HCT116 (cell line): ENCODE results near the gene SNTG2. TPM values are rescaled to one million over a fixed set of nuclear protein-coding genes. Genes with fewer than 3 reads are reported as not detected.

Experiments
- ATAC-seq: fragments of 200-7000 bp; cut with Tn5 transposase; 2 replicates; pipeline ENCODE4 v1.9.1; 2020; ENCODE audit warnings: mild to moderate bottlenecking, moderate library complexity
- BruUV-seq: library from RNA; stranded (reverse); fragments of 400-500 nt; replicated peaks from 2 replicates; lab custom pipeline; 2021; lab: Mats Ljungman, UMichigan
- CTCF ChIA-PET: fragments of 300-600 bp; sonication (Branson Sonifier 250); formaldehyde crosslinking; loops from one replicate; lab custom pipeline; 2021; ENCODE audit warnings: antibody characterized with exemption; lab: Charles Lee
- POLR2A ChIA-PET: fragments of 300-600, 350-600 bp; sonication (Branson Sonifier 250); formaldehyde crosslinking; loops from one replicate; lab custom pipeline; 2021; ENCODE audit warnings: antibody characterized with exemption; lab: Charles Lee
- RAD21 ChIA-PET, 2 experiments: fragments of 300-600 bp; sonication (Branson Sonifier 250); formaldehyde crosslinking; loops; one replicate each; lab custom pipeline; 2023; ENCODE audit warnings: low total read pairs in 2 of 2; ENCODE audit not compliant: uncharacterized antibody in 2 of 2, unreplicated experiment in 2 of 2, low non-redundant PET in 1 of 2; lab: Charles Lee
- DNase-seq: peaks from one replicate; pipeline ENCODE4 v3.0.0-alpha.2; 2010; ENCODE audit warnings: low read depth, low spot score
- H2AFZ ChIP-seq: fragments of 200-600 bp; shearing (Covaris generic), sonication (generic); 2 replicates; pipeline ENCODE4 v1.6.1; 2017; ENCODE audit warnings: low read depth, mixed run types, mixed read lengths, antibody characterized with exemption, low read length; ENCODE audit not compliant: poor library complexity, severe bottlenecking
- H3K27ac ChIP-seq: 2 replicates; pipeline ENCODE4 v1.5.1; 2012; ENCODE audit warnings: low read depth, low read length
- H3K27me3 ChIP-seq: fragments of 200-600 bp; sonication (generic); 2 replicates; pipeline ENCODE4 v1.6.1; 2016; ENCODE audit warnings: mixed run types, low read length, mixed read lengths; ENCODE audit not compliant: insufficient read depth
- H3K36me3 ChIP-seq, 2 experiments: fragments of 200-500 bp in 1 of 2; fragments of 200-600 bp in 1 of 2; sonication (Bioruptor generic) in 1 of 2; sonication (generic) in 1 of 2; 2 replicates each; pipeline versions ENCODE4 v1.5.1 to v1.6.1; 2014 to 2016; ENCODE audit warnings: low read length in 2 of 2, inconsistent platforms in 1 of 2, mixed read lengths in 1 of 2, mixed run types in 1 of 2; ENCODE audit not compliant: insufficient read depth in 2 of 2, control insufficient read depth in 1 of 2
- H3K4me1 ChIP-seq, 2 experiments: fragments of 200-600 bp in 1 of 2; sonication (generic) in 1 of 2; 2 replicates each; pipeline versions ENCODE4 v1.5.1 to v1.6.1; 2012 to 2017; ENCODE audit warnings: low read length in 2 of 2, inconsistent platforms in 1 of 2, mild to moderate bottlenecking in 1 of 2, mixed read lengths in 1 of 2, mixed run types in 1 of 2, moderate library complexity in 1 of 2; ENCODE audit not compliant: insufficient read depth in 2 of 2, control insufficient read depth in 1 of 2
- H3K4me2 ChIP-seq: fragments of 200-600 bp; sonication (generic); 2 replicates; pipeline ENCODE4 v1.6.1; 2017; ENCODE audit warnings: mixed run types, low read length, mixed read lengths
- H3K4me3 ChIP-seq, 2 experiments: fragments of 200-600 bp in 1 of 2; sonication (generic) in 1 of 2; replicated peaks in 1 of 2; 2 replicates each; pipeline ENCODE4 v1.5.1; 2011 to 2016; ENCODE audit warnings: low read length in 2 of 2, control low read depth in 1 of 2, low read depth in 1 of 2, mild to moderate bottlenecking in 1 of 2, mixed read lengths in 1 of 2, mixed run types in 1 of 2
- H3K79me2 ChIP-seq: fragments of 200-600 bp; sonication (generic); 2 replicates; pipeline ENCODE4 v1.6.1; 2017; ENCODE audit warnings: mild to moderate bottlenecking, mixed run types, low read length, moderate library complexity, mixed read lengths; ENCODE audit not compliant: insufficient read depth
- H3K9ac ChIP-seq: fragments of 200-600 bp; sonication (generic); 2 replicates; pipeline ENCODE4 v1.6.1; 2016; ENCODE audit warnings: low read length, mixed read lengths
- H3K9me2 ChIP-seq: fragments of 200-600 bp; sonication (generic), shearing (Covaris generic); 2 replicates; pipeline ENCODE4 v1.6.1; 2017; ENCODE audit warnings: mixed run types, mild to moderate bottlenecking, moderate library complexity; ENCODE audit not compliant: insufficient read depth
- H3K9me3 ChIP-seq, 2 experiments: fragments of 200-500 bp in 1 of 2; fragments of 200-600 bp in 1 of 2; sonication (Bioruptor generic) in 1 of 2; sonication (generic) in 1 of 2; 2 replicates each; pipeline ENCODE4 v1.6.1; 2014 to 2017; ENCODE audit warnings: low read length in 2 of 2, mixed read lengths in 2 of 2, inconsistent platforms in 1 of 2, low read depth in 1 of 2, mild to moderate bottlenecking in 1 of 2, mixed run types in 1 of 2, moderate library complexity in 1 of 2; ENCODE audit not compliant: control insufficient read depth in 1 of 2, insufficient read depth in 1 of 2
- H4K20me1 ChIP-seq: fragments of 200-600 bp; sonication (generic), shearing (Covaris generic); 2 replicates; pipeline ENCODE4 v1.6.1; 2017; ENCODE audit warnings: mixed run types, mild to moderate bottlenecking, moderate library complexity; ENCODE audit not compliant: insufficient read depth
- ATF3 ChIP-seq: IDR thresholded peaks from 2 replicates; pipeline ENCODE4 v1.6.1; 2012
- EGR1 ChIP-seq: IDR thresholded peaks from 2 replicates; pipeline ENCODE4 v1.6.1; 2012; ENCODE audit warnings: low read depth
- ELF1 ChIP-seq: IDR thresholded peaks from 2 replicates; pipeline ENCODE4 v1.6.1; 2012; ENCODE audit warnings: low read depth, borderline replicate concordance
- EZH2phosphoT487 ChIP-seq: fragments of 200-600 bp; IDR thresholded peaks from 2 replicates; pipeline ENCODE4 v1.6.1; 2018; ENCODE audit warnings: antibody characterized with exemption, borderline replicate concordance
- FOSL1 ChIP-seq: IDR thresholded peaks from 2 replicates; pipeline ENCODE4 v1.6.1; 2012; ENCODE audit warnings: low read depth
- MAX ChIP-seq: IDR thresholded peaks from 2 replicates; pipeline ENCODE4 v1.6.1; 2012
- POLR2AphosphoS5 ChIP-seq: IDR thresholded peaks from 2 replicates; pipeline ENCODE4 v1.6.1; 2011; ENCODE audit warnings: mild to moderate bottlenecking, low read depth, low read length, moderate library complexity
- RAD21 ChIP-seq: IDR thresholded peaks from 2 replicates; pipeline ENCODE4 v1.6.1; 2012; ENCODE audit warnings: low read depth, mild to moderate bottlenecking
- SP1 ChIP-seq: IDR thresholded peaks from 2 replicates; pipeline ENCODE4 v1.6.1; 2012; ENCODE audit warnings: low read depth
- SRF ChIP-seq: IDR thresholded peaks from 2 replicates; pipeline ENCODE4 v1.6.1; 2012; ENCODE audit warnings: low read depth
- TCF7L2 ChIP-seq: IDR thresholded peaks from 2 replicates; pipeline ENCODE4 v1.7.0; 2011; ENCODE audit warnings: borderline replicate concordance, inconsistent platforms; ENCODE audit not compliant: insufficient read depth, insufficient read length; ENCODE audit errors: extremely low read depth
- YY1 ChIP-seq: IDR thresholded peaks from 2 replicates; pipeline ENCODE4 v1.6.1; 2011; ENCODE audit warnings: low read length, low read depth, moderate library complexity, mild to moderate bottlenecking; ENCODE audit not compliant: insufficient replicate concordance; ENCODE audit errors: extremely low read depth
- ZBTB33 ChIP-seq: IDR thresholded peaks from 2 replicates; pipeline ENCODE4 v1.6.1; 2011; ENCODE audit warnings: mild to moderate bottlenecking, low read length, moderate library complexity; ENCODE audit not compliant: insufficient replicate concordance; ENCODE audit errors: extremely low read depth
- ZFX ChIP-seq: fragments of 450-650 bp; IDR thresholded peaks from 2 replicates; pipeline ENCODE4 v1.6.1; 2017
- intact Hi-C: fragments of 100-400 bp; cut with micrococcal nuclease; formaldehyde crosslinking; loops from 2 replicates; pipeline ENCODE4 v1.10.0; 2022
- total RNA-seq: library from RNA; stranded (reverse); gene quantifications from one replicate; pipeline ENCODE4 v1.2.1, GENCODE V29; 2021; ENCODE audit not compliant: unreplicated experiment

Gene SNTG2
- total RNA-seq, 1 experiment from 2014 or later = not detected

- no peak for DNase-seq
- Histone ChIP-seq H3K36me3 (no peaks in the 10 kb centered on the region), H2AFZ (no peak overlapping the region), H3K4me2 (no peak overlapping the region), H3K9me3 (no peaks in the 10 kb centered on the region), H3K4me1 (no peaks in the 10 kb centered on the region), H3K27ac (no peak overlapping the region), H3K27me3 (no peaks in the 10 kb centered on the region), H3K9ac (no peak overlapping the region), H3K9me2 (no peaks in the 10 kb centered on the region), H3K4me3 (no peak overlapping the region), H3K79me2 (no peaks in the 10 kb centered on the region), H4K20me1 (no peaks in the 10 kb centered on the region)
- intact Hi-C loops = no loop called here
- CTCF ChIA-PET = no interaction called here
- POLR2A ChIA-PET = no interaction called here
- ATAC-seq = no peak
- RAD21 ChIA-PET = no interaction called here
- BruUV-seq = no TSS peak
- no peak for TF ChIP-seq ZFX
- no peak for TF ChIP-seq EGR1
Measured at GRCh38 chr2:1157107-1157506, 206.5 kb downstream of the SNTG2 start.

GRCh38 chr2:1159013-1159412, 208.4 kb downstream of the SNTG2 start:
- H3K27me3 ChIP-seq = no peaks in the 10 kb centered on the region
- RAD21 ChIA-PET = no interaction called here
- POLR2A ChIA-PET = no interaction called here
- DNase-seq (no peak), ATAC-seq (no peak)
- peaks cover 0 to 10% of the 10 kb centered on the region in 2 experiments; a peak in 2 of 4 replicates for H3K4me1 ChIP-seq
- no peaks in the 10 kb centered on the region for H3K9me2 ChIP-seq
- no peak overlapping the region for H2AFZ ChIP-seq
- TF ChIP-seq ELF1 = no peak
- TF ChIP-seq ATF3 = no peak
- TF ChIP-seq EGR1 = no peak
- no peak for TF ChIP-seq RAD21
- TF ChIP-seq TCF7L2 = no peak
- no peak for TF ChIP-seq SRF
- TF ChIP-seq ZBTB33 = no peak
- TF ChIP-seq ZFX = no peak
- no peak for TF ChIP-seq YY1
- no peak for TF ChIP-seq SP1
- TF ChIP-seq MAX = no peak
- TF ChIP-seq POLR2AphosphoS5 = no peak
- TF ChIP-seq FOSL1 = no peak
- TF ChIP-seq EZH2phosphoT487 = no peak
- H3K4me2 ChIP-seq = no peak overlapping the region
- H4K20me1 ChIP-seq = no peaks in the 10 kb centered on the region
- no peak overlapping the region for H3K4me3 ChIP-seq
- no TSS peak for BruUV-seq
- CTCF ChIA-PET = no interaction called here
- H3K27ac ChIP-seq = no peak overlapping the region
- H3K36me3 ChIP-seq = no peaks in the 10 kb centered on the region
- intact Hi-C loops = no loop called here
- no peaks in the 10 kb centered on the region for H3K79me2 ChIP-seq
- no peak overlapping the region for H3K9ac ChIP-seq
- no peaks in the 10 kb centered on the region for H3K9me3 ChIP-seq
